Fibroblast of the aortic adventitia (primary cell): ENCODE data around the gene LDAH. TPM values are rescaled to one million over a fixed set of nuclear protein-coding genes. Genes with fewer than 3 reads are reported as not detected.

Experiments
- DNase-seq: peaks from one replicate; pipeline ENCODE4 v3.0.0-alpha.2; 2010; ENCODE audit warnings: low read depth
- H3K4me3 ChIP-seq: 2 replicates; pipeline ENCODE4 v1.5.1; 2011; ENCODE audit warnings: low read depth, mild to moderate bottlenecking, control low read depth, low read length, moderate library complexity
- CTCF ChIP-seq: IDR thresholded peaks from 2 replicates; pipeline ENCODE4 v1.5.1; 2011; ENCODE audit warnings: mild to moderate bottlenecking, low read length, control low read depth, inconsistent platforms; ENCODE audit not compliant: insufficient read depth
- total RNA-seq: library from RNA; depleted of rRNA; stranded (reverse); fragments of >200 nt; gene quantifications from 2 replicates; pipeline ENCODE4 v1.2.3, GENCODE V29; 2012; ENCODE audit warnings: low replicate concordance

Gene LDAH
- total RNA-seq, 1 donor = 21.8 TPM

GRCh38 chr2:20649576-20649975, 173.3 kb downstream of the LDAH start:
- DNase-seq = no peak
- no peak for TF ChIP-seq CTCF
- peak overlapping the region; percentile 80 for H3K4me3 ChIP-seq

- DNase-seq = no peak
- no peak for TF ChIP-seq CTCF
- no peak overlapping the region for H3K4me3 ChIP-seq
Measured at GRCh38 chr2:20648831-20649230, 174.1 kb downstream of the LDAH start.

GRCh38 chr2:20648206-20648605, 174.7 kb downstream of the LDAH start:
- H3K4me3 ChIP-seq = no peak overlapping the region
- no peak for TF ChIP-seq CTCF
- DNase-seq = no peak

- no peak for TF ChIP-seq CTCF
- DNase-seq = no peak
- no peak overlapping the region for H3K4me3 ChIP-seq
Measured at GRCh38 chr2:20647738-20648137, 175.2 kb downstream of the LDAH start.

GRCh38 chr2:20647211-20647610, 175.7 kb downstream of the LDAH start:
- no peak overlapping the region for H3K4me3 ChIP-seq
- no peak for TF ChIP-seq CTCF
- no peak for DNase-seq

GRCh38 chr2:20646446-20646845, 176.5 kb downstream of the LDAH start:
- no peak for TF ChIP-seq CTCF
- no peak overlapping the region for H3K4me3 ChIP-seq
- no peak for DNase-seq

- no peak for DNase-seq
- TF ChIP-seq CTCF = no peak
- H3K4me3 ChIP-seq = no peak overlapping the region
Measured at GRCh38 chr2:20645761-20646160, 177.1 kb downstream of the LDAH start.
